KMS-11 (cell line): Measurements from ENCODE around the gene GRIA1.

Source experiments
- H2AFZ ChIP-seq: fragments of 200-600 bp; sonication (generic); 2 replicates; pipeline ENCODE4 v1.6.1; 2016; ENCODE audit warnings: antibody characterized with exemption, mixed run types, low read depth
- H3K27ac ChIP-seq: fragments of 200-600 bp; sonication (generic); 2 replicates; pipeline ENCODE4 v1.6.1; 2016; ENCODE audit warnings: mild to moderate bottlenecking, mixed run types
- H3K27me3 ChIP-seq: fragments of 200-600 bp; sonication (generic); 2 replicates; pipeline ENCODE4 v1.6.1; 2017; ENCODE audit warnings: mild to moderate bottlenecking, low read depth, mixed run types, moderate library complexity; ENCODE audit not compliant: insufficient read depth
- H3K36me3 ChIP-seq: fragments of 200-600 bp; sonication (generic); 2 replicates; pipeline ENCODE4 v1.6.1; 2017; ENCODE audit warnings: mild to moderate bottlenecking, mixed run types; ENCODE audit not compliant: insufficient read depth
- H3K4me1 ChIP-seq: fragments of 200-600 bp; sonication (generic); 2 replicates; pipeline ENCODE4 v1.6.1; 2016; ENCODE audit warnings: mild to moderate bottlenecking, low read depth, mixed run types; ENCODE audit not compliant: poor library complexity, severe bottlenecking
- H3K4me2 ChIP-seq: fragments of 200-600 bp; sonication (generic); 2 replicates; pipeline ENCODE4 v1.7.0; 2016; ENCODE audit warnings: mild to moderate bottlenecking, mixed run types
- H3K4me3 ChIP-seq: fragments of 200-600 bp; sonication (generic); IDR thresholded peaks from 2 replicates; pipeline ENCODE4 v1.6.1; 2017; ENCODE audit warnings: low read depth, low read length, mixed read lengths; ENCODE audit not compliant: insufficient read depth
- H3K79me2 ChIP-seq: fragments of 200-600 bp; sonication (generic); 2 replicates; pipeline ENCODE4 v1.6.1; 2016; ENCODE audit warnings: low read depth, mixed run types; ENCODE audit not compliant: insufficient read depth
- H3K9ac ChIP-seq: fragments of 200-600 bp; sonication (generic); 2 replicates; pipeline ENCODE4 v1.6.1; 2016; ENCODE audit warnings: mild to moderate bottlenecking, mixed run types
- H4K20me1 ChIP-seq: fragments of 200-600 bp; sonication (generic); 2 replicates; pipeline ENCODE4 v1.6.1; 2016; ENCODE audit warnings: mild to moderate bottlenecking, mixed run types; ENCODE audit not compliant: insufficient read depth
- TF ChIP-seq, protein P1 (sequence below): fragments of 200-600 bp; sonication (generic); conservative IDR thresholded peaks from 2 replicates; pipeline ENCODE4 v1.6.1; 2017; ENCODE audit warnings: low read depth, mild to moderate bottlenecking, antibody characterized with exemption, low read length, moderate library complexity, mixed read lengths

Gene GRIA1

DNA sequence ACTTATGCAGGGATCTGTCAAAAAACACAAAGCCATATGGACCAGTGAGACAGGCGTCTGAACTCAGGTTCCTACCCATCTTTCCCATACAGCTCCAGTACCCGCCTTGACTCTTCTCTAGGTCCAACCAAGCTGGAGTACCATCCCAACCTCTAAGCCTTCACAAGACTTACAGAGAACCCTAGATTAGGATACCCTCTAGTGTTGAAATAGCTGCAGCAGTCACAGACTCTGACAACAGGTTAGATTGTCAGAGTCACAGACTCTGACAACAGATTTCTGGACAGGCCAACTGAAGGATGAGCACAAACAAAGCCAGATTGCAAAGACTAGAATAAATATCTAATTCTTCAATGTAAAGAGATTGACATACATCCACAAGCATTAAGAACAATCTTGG, 266.1 kb downstream of the GRIA1 start:
- H3K4me1 ChIP-seq, result no peaks in the 10 kb centered on the region
- no peaks in the 10 kb centered on the region for H4K20me1 ChIP-seq
- no peak overlapping the region for H3K9ac ChIP-seq
- TF ChIP-seq, protein P1, sequence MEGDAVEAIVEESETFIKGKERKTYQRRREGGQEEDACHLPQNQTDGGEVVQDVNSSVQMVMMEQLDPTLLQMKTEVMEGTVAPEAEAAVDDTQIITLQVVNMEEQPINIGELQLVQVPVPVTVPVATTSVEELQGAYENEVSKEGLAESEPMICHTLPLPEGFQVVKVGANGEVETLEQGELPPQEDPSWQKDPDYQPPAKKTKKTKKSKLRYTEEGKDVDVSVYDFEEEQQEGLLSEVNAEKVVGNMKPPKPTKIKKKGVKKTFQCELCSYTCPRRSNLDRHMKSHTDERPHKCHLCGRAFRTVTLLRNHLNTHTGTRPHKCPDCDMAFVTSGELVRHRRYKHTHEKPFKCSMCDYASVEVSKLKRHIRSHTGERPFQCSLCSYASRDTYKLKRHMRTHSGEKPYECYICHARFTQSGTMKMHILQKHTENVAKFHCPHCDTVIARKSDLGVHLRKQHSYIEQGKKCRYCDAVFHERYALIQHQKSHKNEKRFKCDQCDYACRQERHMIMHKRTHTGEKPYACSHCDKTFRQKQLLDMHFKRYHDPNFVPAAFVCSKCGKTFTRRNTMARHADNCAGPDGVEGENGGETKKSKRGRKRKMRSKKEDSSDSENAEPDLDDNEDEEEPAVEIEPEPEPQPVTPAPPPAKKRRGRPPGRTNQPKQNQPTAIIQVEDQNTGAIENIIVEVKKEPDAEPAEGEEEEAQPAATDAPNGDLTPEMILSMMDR, result no peak
- no peak overlapping the region for H3K4me2 ChIP-seq
- no peaks in the 10 kb centered on the region for H3K36me3 ChIP-seq
- H3K27me3 ChIP-seq, result no peaks in the 10 kb centered on the region
- H3K79me2 ChIP-seq, result no peaks in the 10 kb centered on the region
- no peak overlapping the region for H3K27ac ChIP-seq
- no peak overlapping the region for H2AFZ ChIP-seq
- no peak overlapping the region for H3K4me3 ChIP-seq

- Histone ChIP-seq H3K27ac (no peak overlapping the region), H3K27me3 (no peaks in the 10 kb centered on the region), H2AFZ (no peak overlapping the region), H3K9ac (no peak overlapping the region), H4K20me1 (no peaks in the 10 kb centered on the region), H3K36me3 (no peaks in the 10 kb centered on the region), H3K4me1 (no peaks in the 10 kb centered on the region), H3K79me2 (no peaks in the 10 kb centered on the region), H3K4me3 (no peak overlapping the region), H3K4me2 (no peak overlapping the region)
- TF ChIP-seq, protein P1, result no peak
These were observed 275.5 kb downstream of the GRIA1 start for GRCh38 chr5:153765987-153766386.

- Histone ChIP-seq H3K9ac (no peak overlapping the region), H3K36me3 (no peaks in the 10 kb centered on the region), H3K27me3 (no peaks in the 10 kb centered on the region), H3K4me2 (no peak overlapping the region), H3K4me3 (no peak overlapping the region), H4K20me1 (no peaks in the 10 kb centered on the region), H3K4me1 (no peaks in the 10 kb centered on the region), H3K27ac (no peak overlapping the region), H2AFZ (no peak overlapping the region), H3K79me2 (no peaks in the 10 kb centered on the region)
- TF ChIP-seq, protein P1, result no peak
These were observed 277.0 kb downstream of the GRIA1 start for GRCh38 chr5:153767221-153768188.

- H2AFZ ChIP-seq, result no peak overlapping the region
- H3K27me3 ChIP-seq, result no peaks in the 10 kb centered on the region
- TF ChIP-seq, protein P1, result no peak
- no peaks in the 10 kb centered on the region for H3K36me3 ChIP-seq
- H3K79me2 ChIP-seq, result no peaks in the 10 kb centered on the region
- no peaks in the 10 kb centered on the region for H3K4me1 ChIP-seq
- H4K20me1 ChIP-seq, result no peaks in the 10 kb centered on the region
- H3K9ac ChIP-seq, result no peak overlapping the region
- no peak overlapping the region for H3K27ac ChIP-seq
- H3K4me2 ChIP-seq, result no peak overlapping the region
- H3K4me3 ChIP-seq, result no peak overlapping the region
These were observed 279.6 kb downstream of the GRIA1 start for GRCh38 chr5:153770066-153770465.
